Prostate gland (tissue), 2 donors: ENCODE measurements around the gene HAUS8. TPM values are rescaled to one million over a fixed set of nuclear protein-coding genes. Genes with fewer than 3 reads are reported as not detected.
"Not testable (repeated sequence)": the region's sequence is repeated elsewhere in the genome, so short reads cannot be mapped to it uniquely, and the experiment has no call there.

Source experiments
- DNase-seq: peaks from one replicate; pipeline ENCODE4 v3.0.0-alpha.2; 2019; ENCODE audit warnings: low spot score
- H3K27ac ChIP-seq, 2 donors: fragments of 200-600 bp; sonication (generic); 2 replicates each; pipeline ENCODE4 v1.5.1; 2017 to 2019
- H3K27me3 ChIP-seq: fragments of 200-600 bp; sonication (generic); replicated peaks from 2 replicates; pipeline ENCODE4 v1.5.1; 2019; ENCODE audit not compliant: insufficient read depth
- H3K36me3 ChIP-seq, 2 donors: fragments of 200-600 bp; sonication (generic); 1 replicate in 1 of 2; 2 replicates in 1 of 2; pipeline versions ENCODE4 v1.5.1 to v1.8.1; 2017 to 2019
- H3K4me1 ChIP-seq: fragments of 200-600 bp; sonication (generic); replicated peaks from 2 replicates; pipeline ENCODE4 v1.5.1; 2019
- H3K4me3 ChIP-seq, 2 donors: fragments of 200-600 bp; sonication (generic); 2 replicates each; pipeline ENCODE4 v1.5.1; 2017 to 2019
- H3K9me3 ChIP-seq: fragments of 200-600 bp; sonication (generic); 2 replicates; pipeline ENCODE4 v1.5.1; 2017
- CTCF ChIP-seq, 4 experiments: fragments of 200-600 bp in 2 of 4; fragments of 450-650 bp in 2 of 4; sonication (generic) in 2 of 4; IDR thresholded peaks; 1 replicate in 3 of 4; 2 replicates in 1 of 4; pipeline ENCODE4 v1.5.1; 2016 to 2019; ENCODE audit warnings: antibody characterized with exemption in 4 of 4, mild to moderate bottlenecking in 2 of 4, moderate library complexity in 2 of 4
- POLR2A ChIP-seq: fragments of 450-650 bp; IDR thresholded peaks from one replicate; pipeline ENCODE4 v1.6.1; 2016; ENCODE audit warnings: antibody characterized with exemption, mild to moderate bottlenecking
- POLR2AphosphoS5 ChIP-seq: sonication (generic); formaldehyde crosslinking; IDR thresholded peaks from one replicate; pipeline ENCODE4 v1.6.1; 2017; ENCODE audit warnings: antibody characterized with exemption
- WGBS: methylation state at CpG from one replicate; pipeline ENCODE4 v1.1.5; 2018; 5-methylcytosine and 5-hydroxymethylcytosine counted together
- intact Hi-C: fragments of 100-400 bp; cut with DNase I; formaldehyde crosslinking; loops from one replicate; pipeline ENCODE4 v1.14.2; 2022
- total RNA-seq, 2 donors: library from RNA; depleted of rRNA; stranded (reverse); fragments of >200 nt; gene quantifications; one replicate each; pipeline ENCODE4 v1.1.0, GENCODE V29; 2016

HAUS8 gene
- total RNA-seq, 2 donors from 2014 or later, result 6.5 to 15.3 TPM

- 25% methylated on average over 27 of the region's 27 CpGs for WGBS
- TF ChIP-seq POLR2A (peak; percentile 11), POLR2AphosphoS5 (peak; percentile 93), CTCF (IDR thresholded peaks at IDR 0.05) (no peak)
- Histone ChIP-seq H3K4me3 (peak overlapping the region in 1 of 2 donors; percentile 5), H3K9me3 (no peaks in the 10 kb centered on the region), H3K36me3 (no peaks in the 10 kb centered on the region), H3K27me3 (no peaks in the 10 kb centered on the region), H3K4me1 (peaks cover 13% of the 10 kb centered on the region), H3K27ac (peak overlapping the region; percentile 75 to 83)
- intact Hi-C loops, result no loop called here
- peak; percentile 89 for DNase-seq
Observed at GRCh38 chr19:17107546-17108452, 32.5 kb upstream of the HAUS8 start.

GRCh38 chr19:17106964-17107363 is 31.7 kb upstream of the HAUS8 start:
- Histone ChIP-seq H3K4me1 (peaks cover 13% of the 10 kb centered on the region), H3K27ac (peak overlapping the region; percentile 75 to 83)
- H3K9me3 ChIP-seq, H3K27me3 ChIP-seq, H3K36me3 ChIP-seq, H3K4me3 ChIP-seq, intact Hi-C loops, DNase-seq: not testable (repeated sequence)
- WGBS, result 96% methylated on average over 4 of the region's 4 CpGs

- H3K9me3 ChIP-seq, result no peaks in the 10 kb centered on the region
- H3K36me3 ChIP-seq, result peaks cover 0 to 8% of the 10 kb centered on the region in 2 donors
- H3K27ac ChIP-seq, result no peak overlapping the region
- intact Hi-C loops, result no loop called here
- TF ChIP-seq POLR2AphosphoS5 (no peak), CTCF (IDR thresholded peaks at IDR 0.05) (no peak), POLR2A (no peak)
- H3K4me1 ChIP-seq, result peaks cover 13% of the 10 kb centered on the region
- no peak overlapping the region for H3K4me3 ChIP-seq
- H3K27me3 ChIP-seq, result no peaks in the 10 kb centered on the region
- 86% methylated on average over 3 of the region's 3 CpGs for WGBS
- no peak for DNase-seq
Observed at GRCh38 chr19:17105556-17105955, 30.3 kb upstream of the HAUS8 start.

DNA sequence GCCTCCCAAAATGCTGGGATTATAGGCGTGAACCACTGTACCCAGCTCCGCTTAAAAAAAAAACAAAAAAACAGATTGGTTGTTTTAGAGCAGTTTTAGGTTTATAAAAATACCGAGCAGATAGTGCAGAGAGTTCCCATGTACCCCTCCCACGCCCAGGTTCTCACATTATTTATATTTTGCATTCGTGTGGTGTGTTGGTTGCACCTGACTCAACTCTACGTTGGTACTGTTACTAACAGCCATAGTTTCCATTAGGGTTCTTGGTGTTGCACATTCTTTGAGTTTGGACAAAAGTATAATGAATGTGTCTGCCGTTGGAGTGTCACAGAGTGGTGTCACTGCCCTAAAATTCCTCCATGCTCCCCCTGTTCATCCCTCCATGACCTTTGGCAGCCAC is 29.4 kb upstream of the HAUS8 start:
- H3K4me3 ChIP-seq, result no peak overlapping the region
- DNase-seq, result no peak
- no peaks in the 10 kb centered on the region for H3K27me3 ChIP-seq
- intact Hi-C loops, result no loop called here
- TF ChIP-seq CTCF (IDR thresholded peaks at IDR 0.05) (no peak), POLR2A (no peak), POLR2AphosphoS5 (no peak)
- no peaks in the 10 kb centered on the region for H3K9me3 ChIP-seq
- no peak overlapping the region for H3K27ac ChIP-seq
- H3K36me3 ChIP-seq, result peaks cover 0 to 8% of the 10 kb centered on the region in 2 donors
- 78% methylated on average over 7 of the region's 7 CpGs for WGBS
- peaks cover 13% of the 10 kb centered on the region for H3K4me1 ChIP-seq

DNA sequence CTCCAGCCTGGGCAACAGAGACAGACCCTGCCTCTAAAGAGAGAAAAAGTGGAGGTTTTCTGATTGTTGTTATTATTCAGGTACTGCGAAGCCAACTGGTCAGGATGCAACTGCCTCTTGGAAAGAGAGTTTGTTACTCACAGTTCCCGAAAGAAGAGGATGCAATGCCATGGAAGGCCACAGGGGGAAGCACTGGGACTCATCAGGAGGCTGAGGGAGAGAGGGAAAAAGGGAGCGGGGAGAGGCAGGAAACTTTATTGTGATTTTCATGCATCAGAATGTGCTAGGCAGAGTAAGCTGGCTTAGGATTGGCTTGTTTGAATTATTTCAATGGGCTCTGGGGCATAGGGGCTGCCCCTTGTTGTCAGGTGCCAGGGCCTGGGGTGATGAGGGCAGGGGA is 27.9 kb upstream of the HAUS8 start:
- no peak overlapping the region for H3K27ac ChIP-seq
- WGBS, result 76% methylated on average over 3 of the region's 3 CpGs
- TF ChIP-seq CTCF (IDR thresholded peaks at IDR 0.05) (peak in 1 of 4 experiments; percentile 22), POLR2AphosphoS5 (no peak), POLR2A (no peak)
- peaks cover 7% of the 10 kb centered on the region for H3K4me1 ChIP-seq
- H3K27me3 ChIP-seq, result no peaks in the 10 kb centered on the region
- peaks cover 0 to 8% of the 10 kb centered on the region in 2 donors for H3K36me3 ChIP-seq
- no peaks in the 10 kb centered on the region for H3K9me3 ChIP-seq
- no peak overlapping the region for H3K4me3 ChIP-seq
- DNase-seq, result no peak
- intact Hi-C loops, result no loop called here
